Stimulated activated CD8-positive, alpha-beta memory T cell treated with anti-CD3 and anti-CD28 coated beads, Interleukin-2, amount 100 ng/mL, for 1 hour (primary cell): ENCODE measurements around the gene DRG1.
"Not testable (repeated sequence)": the region's sequence is repeated elsewhere in the genome, so short reads cannot be mapped to it uniquely, and the experiment has no call there.

Source experiments
- DNase-seq, 2 donors: peaks; one replicate each; pipeline ENCODE4 v3.0.0-alpha.2; 2020; ENCODE audit warnings: low read depth in 2 of 2

The DRG1 gene

DNA sequence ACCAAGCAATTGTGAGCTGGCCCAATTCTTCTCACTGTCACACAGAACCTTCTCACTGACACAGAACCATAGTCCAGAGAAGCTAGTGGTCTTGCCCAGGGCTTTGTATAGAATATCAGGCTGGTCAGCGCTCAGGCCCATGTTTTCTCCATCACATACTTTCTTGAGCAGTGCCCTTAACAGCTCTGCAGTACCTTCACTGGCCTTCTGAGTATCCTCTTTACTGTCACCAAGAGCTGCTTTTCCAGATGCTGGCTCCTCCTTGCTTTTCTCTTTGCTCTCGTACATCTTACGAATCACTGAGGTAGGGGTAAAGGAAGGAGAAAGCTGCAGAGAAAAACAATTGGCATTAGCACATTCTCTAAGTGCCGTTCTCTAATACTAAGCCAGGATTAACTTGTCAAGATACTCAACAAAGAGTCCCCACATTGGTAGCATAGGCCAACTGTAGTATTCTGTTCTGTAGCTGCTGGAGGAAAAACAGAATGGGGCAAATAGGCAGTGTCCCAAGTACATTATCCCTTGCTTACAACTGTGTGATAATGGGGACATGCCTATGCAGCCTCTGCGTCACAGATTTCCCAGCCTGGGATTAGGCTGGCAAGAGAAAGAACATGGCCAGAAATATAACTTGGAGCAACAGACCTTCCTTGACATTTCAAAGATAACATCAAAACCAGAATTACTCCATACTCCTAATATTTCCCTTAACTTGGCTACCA is 43.5 kb downstream of the DRG1 start:
- DNase-seq, result no peak

DNA sequence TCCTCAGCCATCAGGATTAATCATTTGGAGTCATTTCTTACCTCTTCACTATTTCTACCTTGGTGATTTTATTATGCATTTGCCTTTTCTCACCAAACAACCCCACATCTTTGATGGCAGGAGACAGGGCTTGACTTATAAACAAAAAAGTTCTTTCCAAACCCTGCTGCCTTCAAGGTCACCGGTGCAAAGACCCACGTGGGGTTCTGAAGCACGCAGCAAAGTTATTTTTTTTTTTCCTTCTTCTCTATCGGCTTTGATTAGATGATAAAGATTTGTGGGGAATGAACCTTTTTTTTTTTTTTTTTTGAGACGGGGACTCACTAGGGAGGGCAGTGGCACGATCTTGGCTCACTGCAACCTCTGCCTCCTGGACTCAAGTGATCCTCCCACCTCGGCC is 44.1 kb downstream of the DRG1 start:
- no peak for DNase-seq

DNA sequence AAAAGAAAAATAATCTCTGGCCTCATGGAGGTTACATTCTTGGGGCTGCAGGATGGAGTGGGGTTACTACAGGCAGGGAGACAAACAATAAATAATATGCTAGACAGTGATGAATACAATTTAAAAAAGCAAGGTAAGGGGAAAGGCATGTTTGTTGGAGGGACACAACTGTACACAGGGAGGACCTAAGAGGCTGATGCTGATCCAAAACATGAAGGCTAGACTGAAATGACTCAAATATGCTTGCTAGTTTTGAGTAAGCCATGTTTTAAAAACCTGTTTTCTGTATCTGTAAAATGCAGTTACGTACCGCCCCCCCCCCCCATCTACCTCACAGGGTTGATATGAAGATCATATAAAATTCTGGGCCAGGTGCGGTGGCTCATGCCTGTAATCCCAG is 46.2 kb downstream of the DRG1 start:
- DNase-seq, result no peak

DNA sequence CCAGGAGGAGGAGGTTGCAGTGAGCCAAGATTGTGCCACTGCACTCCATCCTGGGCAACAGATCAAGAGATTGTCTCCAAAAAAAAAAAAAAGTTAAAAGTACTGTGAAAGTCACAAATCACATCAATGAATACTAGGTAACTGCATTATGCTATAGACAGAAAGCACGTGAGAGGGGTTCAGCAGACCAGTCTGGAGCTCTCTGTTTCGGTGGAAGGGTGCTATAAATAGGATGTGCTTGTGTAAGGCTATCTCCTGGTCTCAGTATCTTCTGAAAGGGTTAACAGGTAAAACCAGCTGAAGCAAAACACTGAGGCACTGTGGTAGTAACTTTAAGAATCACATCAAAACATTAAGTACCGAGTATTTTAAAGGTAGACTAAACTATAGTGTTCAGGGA is 46.8 kb downstream of the DRG1 start:
- no peak for DNase-seq

DNA sequence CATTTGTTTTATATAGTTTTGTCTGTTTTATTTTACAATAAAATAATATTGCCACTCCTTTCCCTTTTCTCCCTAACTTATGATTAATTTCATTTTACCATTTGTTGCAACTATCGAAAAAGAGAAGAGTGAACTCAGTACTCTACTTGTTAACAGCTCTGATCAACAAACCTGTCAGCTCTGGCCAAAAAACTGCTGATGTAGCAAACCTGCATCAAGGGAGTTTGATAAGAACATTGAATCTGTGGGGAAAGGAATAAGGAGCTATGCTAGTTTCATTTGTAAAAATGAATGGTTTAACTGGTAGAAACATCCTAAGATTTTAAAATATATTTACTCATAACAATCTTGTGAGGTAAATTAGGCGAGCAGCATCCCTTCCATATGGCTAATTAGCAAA is 47.4 kb downstream of the DRG1 start:
- DNase-seq, result no peak

DNA sequence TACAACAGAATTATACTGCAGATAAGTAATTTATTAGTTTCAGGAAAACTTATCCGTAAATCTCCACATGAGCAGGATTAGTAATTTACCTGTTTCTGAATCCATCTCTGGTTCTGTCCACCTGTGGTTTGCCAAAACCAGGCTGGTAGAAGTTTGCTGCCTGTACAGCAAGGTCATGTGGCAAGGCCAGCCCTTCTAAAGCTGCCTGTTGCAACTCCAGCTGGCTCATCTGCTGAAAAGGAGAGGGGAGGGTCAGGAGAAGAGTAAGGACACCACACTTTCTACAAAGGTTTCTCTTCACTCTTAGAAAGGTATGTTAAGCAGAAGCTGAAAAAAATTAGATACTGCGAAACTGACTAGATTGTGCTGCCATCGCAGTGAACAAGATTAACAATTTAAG is 47.9 kb downstream of the DRG1 start:
- DNase-seq, result no peak

DNA sequence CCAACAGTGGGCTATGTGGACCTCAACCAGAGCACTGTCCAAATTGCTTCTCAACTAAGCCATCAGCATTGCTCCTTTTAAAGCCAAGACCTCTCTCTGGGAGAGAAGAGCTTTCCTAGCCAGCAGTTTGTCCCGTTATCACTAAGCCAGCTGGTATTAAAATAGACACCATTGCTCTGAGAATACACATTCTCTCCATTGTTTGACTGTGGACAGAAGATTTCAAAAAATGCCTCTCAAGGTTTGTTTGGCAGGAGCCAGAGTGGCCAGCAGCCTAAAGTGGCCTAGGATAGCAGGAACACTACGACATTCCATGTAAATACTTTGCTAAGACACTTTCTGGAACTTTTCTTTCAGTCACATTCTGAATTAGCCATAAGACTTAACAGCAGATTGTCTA is 49.0 kb downstream of the DRG1 start:
- DNase-seq, result no peak

DNA sequence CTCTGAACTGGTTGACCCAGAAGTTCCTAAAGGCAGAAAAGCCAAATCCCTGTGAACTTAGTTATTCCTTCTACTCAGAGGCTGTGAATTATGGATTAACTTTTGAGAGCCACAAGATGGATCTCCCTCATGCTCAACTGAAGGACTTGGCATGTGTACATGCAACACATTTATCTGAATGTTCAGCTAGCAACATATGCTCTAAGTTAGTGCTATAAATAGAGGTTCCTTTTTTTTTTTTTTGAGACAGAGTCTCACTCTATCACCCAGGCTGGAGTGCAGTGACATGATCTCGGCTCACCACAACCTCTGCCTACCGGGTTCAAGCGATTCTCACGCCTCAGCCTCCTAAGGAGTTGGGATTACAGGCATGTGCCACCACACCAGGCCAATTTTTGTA is 50.1 kb downstream of the DRG1 start:
- DNase-seq, result no peak

DNA sequence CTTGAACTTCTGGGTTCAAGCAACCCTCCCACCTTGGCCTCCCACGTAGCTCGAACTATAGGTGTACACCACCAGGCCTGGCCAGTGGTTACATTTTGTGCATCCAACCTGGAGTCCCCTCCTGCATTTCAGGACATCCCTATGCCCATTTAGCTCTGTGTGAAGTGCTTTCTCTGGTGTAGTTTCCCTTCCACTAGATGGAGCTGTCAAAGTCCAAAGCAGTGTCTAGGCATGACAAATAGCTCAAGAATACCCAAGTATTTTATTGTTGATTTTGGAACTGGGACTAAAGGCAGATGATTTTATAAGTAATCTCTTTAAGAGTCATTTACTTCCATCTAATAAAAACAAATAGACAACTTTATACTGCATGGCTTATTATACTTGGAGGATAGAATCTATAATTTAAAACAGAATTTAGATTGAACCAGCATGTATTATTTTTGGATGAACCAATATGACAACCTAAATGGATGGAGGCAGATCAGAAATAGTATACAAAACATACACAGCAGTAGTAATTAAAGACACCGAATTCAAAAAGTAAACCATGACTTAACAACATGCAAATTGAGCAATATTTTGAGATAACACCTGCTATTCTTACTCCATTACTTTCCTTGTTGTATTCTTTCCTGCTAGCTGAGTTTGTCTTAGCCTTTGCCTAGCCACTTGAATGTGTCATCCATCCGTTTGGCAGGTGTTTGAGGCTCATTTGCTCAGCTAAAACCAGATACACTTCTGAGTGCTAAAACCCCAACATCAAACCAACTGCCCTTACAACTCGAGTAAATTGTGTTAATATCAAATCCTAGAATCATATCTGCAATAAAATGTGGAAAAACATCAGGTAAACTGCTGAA is 52.5 kb downstream of the DRG1 start:
- DNase-seq, result no peak

DNA sequence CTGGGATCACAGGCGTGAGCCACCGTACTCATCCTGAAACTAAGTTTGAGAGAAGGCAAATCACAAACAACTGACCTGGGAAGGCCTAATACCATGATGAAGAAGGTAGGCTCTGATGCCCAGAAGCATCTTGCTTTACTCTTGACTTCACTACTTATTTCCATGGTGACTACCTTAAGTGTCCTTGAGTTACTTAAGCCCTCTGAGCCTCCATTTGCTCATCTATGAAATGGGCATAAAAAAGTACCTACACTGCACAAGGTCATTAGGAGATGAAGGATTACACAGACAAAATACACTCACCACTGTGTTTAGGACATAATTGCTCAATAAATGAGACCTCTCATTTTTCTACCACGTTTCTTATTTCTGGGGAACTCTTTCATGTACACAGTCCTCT is 62.3 kb downstream of the DRG1 start:
- no peak for DNase-seq

DNA sequence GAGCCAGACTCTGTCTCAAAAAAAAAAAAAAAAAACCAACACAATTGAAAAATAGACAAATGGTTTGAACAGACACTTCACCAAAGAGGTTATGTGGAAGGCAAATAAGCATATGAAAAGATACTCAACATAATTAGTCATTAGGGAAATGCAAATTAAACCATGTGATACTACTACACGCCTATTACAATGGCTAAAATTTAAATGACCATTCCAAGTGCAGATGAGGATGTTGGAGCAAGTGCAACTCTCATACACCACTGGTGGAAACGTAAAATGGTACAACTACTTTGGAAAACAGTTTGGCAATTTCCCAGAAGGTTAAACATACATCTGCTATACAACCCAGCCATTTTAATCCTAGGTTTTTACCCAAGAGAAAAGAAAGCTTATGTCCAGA is 65.9 kb downstream of the DRG1 start:
- no peak for DNase-seq

DNA sequence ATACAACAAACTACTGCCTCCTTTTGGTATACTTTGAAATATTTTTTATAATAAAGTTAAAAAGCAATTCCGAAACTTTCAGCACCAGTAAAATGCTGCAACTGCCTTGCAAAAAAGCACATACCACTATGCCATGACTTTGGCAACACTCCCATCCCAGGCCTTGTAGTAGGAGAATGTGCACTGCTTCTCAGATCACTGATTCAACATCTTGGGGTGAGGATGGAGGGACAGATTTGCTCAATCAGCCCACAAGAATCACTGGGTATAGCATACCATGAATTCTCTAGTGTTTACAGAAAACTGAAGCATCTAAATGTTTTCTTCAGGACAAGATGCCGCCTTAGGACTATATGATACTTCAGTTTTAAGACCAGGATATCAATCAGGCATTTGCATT is 75.3 kb downstream of the DRG1 start:
- no peak for DNase-seq

DNA sequence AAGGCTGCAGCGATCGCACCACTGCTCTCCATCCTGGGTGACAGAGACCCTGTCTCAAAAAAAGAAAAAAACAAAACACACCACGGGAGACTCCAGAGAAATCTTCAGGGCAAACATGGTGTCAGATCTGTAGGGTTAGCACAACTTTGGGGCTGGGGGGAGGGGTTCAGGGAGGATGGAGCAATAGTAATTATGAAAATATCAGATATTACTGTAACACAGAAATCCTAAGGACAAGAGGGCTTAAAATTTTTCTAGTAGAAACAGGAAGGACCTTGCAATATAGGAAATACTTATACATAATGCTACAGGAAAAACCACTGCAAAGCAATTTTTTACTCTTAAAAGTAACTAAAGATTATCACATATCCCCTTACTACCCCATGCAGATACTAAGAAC is 76.4 kb downstream of the DRG1 start:
- no peak for DNase-seq

DNA sequence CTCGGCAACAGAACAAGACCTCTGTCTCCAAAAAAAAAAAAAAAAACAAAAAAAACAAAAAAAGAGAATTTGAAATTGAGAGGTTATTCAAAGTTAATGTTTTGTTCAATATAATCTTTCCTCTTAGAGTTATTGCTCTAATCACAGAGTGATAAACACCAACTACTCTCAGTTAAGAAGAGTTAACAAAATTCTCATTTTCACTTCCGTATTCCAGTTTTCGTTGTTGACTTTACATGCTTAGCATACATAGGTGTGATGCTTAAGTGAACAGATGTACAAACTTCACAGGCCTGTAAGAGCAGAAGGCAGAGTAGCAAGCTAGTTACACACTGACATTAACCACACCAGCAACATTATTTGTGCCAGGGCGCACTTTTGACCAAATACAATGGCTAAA is 77.9 kb downstream of the DRG1 start:
- no peak for DNase-seq

DNA sequence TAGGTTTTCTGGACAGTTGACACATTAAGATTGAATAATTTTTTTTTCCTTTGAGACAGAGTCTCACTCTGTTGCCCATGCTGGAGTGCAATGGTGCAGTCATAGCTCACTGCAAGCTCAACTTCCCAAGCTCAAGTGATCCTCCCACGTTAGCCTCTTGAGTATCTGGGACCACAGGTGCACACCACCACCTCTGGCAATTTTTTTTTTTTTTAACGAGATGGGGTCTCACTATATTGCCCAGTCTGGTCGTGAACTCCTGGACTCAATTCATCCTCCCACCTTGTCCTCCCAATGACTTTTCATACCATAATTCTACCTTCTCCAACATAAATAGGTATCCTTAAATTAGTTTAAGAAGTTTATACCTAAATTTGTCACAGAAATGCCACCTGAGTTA is 81.7 kb downstream of the DRG1 start:
- DNase-seq, result no peak

DNA sequence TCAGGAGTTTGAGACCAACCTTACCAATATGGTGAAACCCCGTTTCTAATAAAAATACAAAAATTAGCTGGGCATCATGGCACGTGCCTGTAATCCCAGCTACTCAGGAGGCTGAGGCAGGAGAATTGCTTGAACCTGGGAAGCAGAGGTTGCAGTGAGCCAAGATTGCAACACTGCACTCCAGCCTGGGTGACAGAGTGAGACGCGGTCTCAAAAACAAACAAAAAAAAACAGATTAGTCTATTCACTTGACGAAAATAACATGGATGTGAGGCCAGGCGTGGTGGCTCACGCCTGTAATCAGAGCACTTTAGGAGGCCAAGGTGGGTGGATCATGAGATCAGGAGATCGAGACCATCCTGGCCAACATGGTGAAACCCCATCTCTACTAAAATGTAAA is 83.1 kb downstream of the DRG1 start:
- DNase-seq, result not testable (repeated sequence)
